Measurements from ENCODE around the gene AMOTL2. TPM values are rescaled to one million over a fixed set of nuclear protein-coding genes. Genes with fewer than 3 reads are reported as not detected.

The AMOTL2 gene
- total RNA-seq, 4 donors from 2014 or later: 93.2 to 226 (median 153) TPM

GRCh38 chr3:134325706-134326105, 48.5 kb downstream of the AMOTL2 start:
- Histone ChIP-seq H3K4me1 (peaks cover 12 to 52% (median 34%) of the 10 kb centered on the region in 3 donors), H3K4me3 (no peak overlapping the region), H3K27ac (peak overlapping the region; percentile 30 to 89 (median 78)), H3K9me3 (no peaks in the 10 kb centered on the region), H3K36me3 (no peaks in the 10 kb centered on the region), H3K27me3 (no peaks in the 10 kb centered on the region)
- no peak for TF ChIP-seq EP300 (IDR thresholded peaks at IDR 0.05)
- TF ChIP-seq POLR2AphosphoS5 (IDR thresholded peaks at IDR 0.05): no peak
- TF ChIP-seq POLR2A (IDR thresholded peaks at IDR 0.05): no peak
- no peak for TF ChIP-seq CTCF (IDR thresholded peaks at IDR 0.05)
- WGBS, 2 donors (ENCODE audit: low coverage in 1 of 2): 73 to 80% methylated on average over 1 to 5 of the region's 5 CpGs
- no peak for ATAC-seq

- H3K4me3 ChIP-seq: no peak overlapping the region
- H3K27ac ChIP-seq: peak overlapping the region in 2 of 4 donors; percentile 87 to 89
- H3K4me1 ChIP-seq: peaks cover 11 to 47% (median 29%) of the 10 kb centered on the region in 3 donors
- ATAC-seq: no peak
- H3K9me3 ChIP-seq: no peaks in the 10 kb centered on the region
- no peaks in the 10 kb centered on the region for H3K27me3 ChIP-seq
- 86% methylated on average over 1 of the region's 1 CpG; no CpG with 5 or more reads in 1 of the 2 donors for WGBS, 2 donors (ENCODE audit: low coverage in 1 of 2)
- no peaks in the 10 kb centered on the region for H3K36me3 ChIP-seq
- TF ChIP-seq POLR2A (IDR thresholded peaks at IDR 0.05) (no peak), CTCF (IDR thresholded peaks at IDR 0.05) (no peak), EP300 (IDR thresholded peaks at IDR 0.05) (no peak), POLR2AphosphoS5 (IDR thresholded peaks at IDR 0.05) (no peak)
Measured at GRCh38 chr3:134325061-134325705, 49.1 kb downstream of the AMOTL2 start.

GRCh38 chr3:134323966-134324962, 50.0 kb downstream of the AMOTL2 start:
- 87 to 97% methylated on average over 3 to 8 of the region's 10 CpGs for WGBS, 2 donors (ENCODE audit: low coverage in 1 of 2)
- no peaks in the 10 kb centered on the region for H3K27me3 ChIP-seq
- no peak for ATAC-seq
- no peaks in the 10 kb centered on the region for H3K9me3 ChIP-seq
- TF ChIP-seq POLR2A (IDR thresholded peaks at IDR 0.05) (no peak), POLR2AphosphoS5 (IDR thresholded peaks at IDR 0.05) (no peak), CTCF (IDR thresholded peaks at IDR 0.05) (no peak), EP300 (IDR thresholded peaks at IDR 0.05) (no peak)
- no peak overlapping the region for H3K27ac ChIP-seq
- H3K4me3 ChIP-seq: no peak overlapping the region
- peaks cover 11 to 38% (median 28%) of the 10 kb centered on the region in 3 donors for H3K4me1 ChIP-seq
- H3K36me3 ChIP-seq: no peaks in the 10 kb centered on the region

GRCh38 chr3:134322286-134322685, 52.0 kb downstream of the AMOTL2 start:
- H3K4me3 ChIP-seq: no peak overlapping the region
- 91% methylated on average over 1 of the region's 1 CpG; no CpG with 5 or more reads in 1 of the 2 donors for WGBS, 2 donors (ENCODE audit: low coverage in 1 of 2)
- H3K27ac ChIP-seq: no peak overlapping the region
- TF ChIP-seq EP300 (IDR thresholded peaks at IDR 0.05) (no peak), POLR2A (IDR thresholded peaks at IDR 0.05) (no peak), POLR2AphosphoS5 (IDR thresholded peaks at IDR 0.05) (no peak)
- no peaks in the 10 kb centered on the region for H3K27me3 ChIP-seq
- no peaks in the 10 kb centered on the region for H3K9me3 ChIP-seq
- peaks cover 5 to 21% (median 14%) of the 10 kb centered on the region in 3 donors for H3K4me1 ChIP-seq
- no peak for ATAC-seq
- no peaks in the 10 kb centered on the region for H3K36me3 ChIP-seq

- Histone ChIP-seq H3K4me1 (peaks cover 0 to 8% (median 4%) of the 10 kb centered on the region in 3 donors), H3K36me3 (no peaks in the 10 kb centered on the region), H3K27ac (no peak overlapping the region), H3K4me3 (no peak overlapping the region), H3K9me3 (no peaks in the 10 kb centered on the region), H3K27me3 (no peaks in the 10 kb centered on the region)
- no peak for ATAC-seq
- TF ChIP-seq POLR2AphosphoS5 (IDR thresholded peaks at IDR 0.05): no peak
- no peak for TF ChIP-seq POLR2A (IDR thresholded peaks at IDR 0.05)
- no peak for TF ChIP-seq CTCF (IDR thresholded peaks at IDR 0.05)
- no peak for TF ChIP-seq EP300 (IDR thresholded peaks at IDR 0.05)
- 75% methylated on average over 4 of the region's 6 CpGs; no CpG with 5 or more reads in 1 of the 2 donors for WGBS, 2 donors (ENCODE audit: low coverage in 1 of 2)
Measured at GRCh38 chr3:134320749-134321148, 53.5 kb downstream of the AMOTL2 start.

Measured in gastroesophageal sphincter (tissue), 4 donors.